Measurements from ENCODE around the gene AOX1.
"Not testable (repeated sequence)": the region's sequence is repeated elsewhere in the genome, so short reads cannot be mapped to it uniquely, and the experiment has no call there.

Gene AOX1

DNA sequence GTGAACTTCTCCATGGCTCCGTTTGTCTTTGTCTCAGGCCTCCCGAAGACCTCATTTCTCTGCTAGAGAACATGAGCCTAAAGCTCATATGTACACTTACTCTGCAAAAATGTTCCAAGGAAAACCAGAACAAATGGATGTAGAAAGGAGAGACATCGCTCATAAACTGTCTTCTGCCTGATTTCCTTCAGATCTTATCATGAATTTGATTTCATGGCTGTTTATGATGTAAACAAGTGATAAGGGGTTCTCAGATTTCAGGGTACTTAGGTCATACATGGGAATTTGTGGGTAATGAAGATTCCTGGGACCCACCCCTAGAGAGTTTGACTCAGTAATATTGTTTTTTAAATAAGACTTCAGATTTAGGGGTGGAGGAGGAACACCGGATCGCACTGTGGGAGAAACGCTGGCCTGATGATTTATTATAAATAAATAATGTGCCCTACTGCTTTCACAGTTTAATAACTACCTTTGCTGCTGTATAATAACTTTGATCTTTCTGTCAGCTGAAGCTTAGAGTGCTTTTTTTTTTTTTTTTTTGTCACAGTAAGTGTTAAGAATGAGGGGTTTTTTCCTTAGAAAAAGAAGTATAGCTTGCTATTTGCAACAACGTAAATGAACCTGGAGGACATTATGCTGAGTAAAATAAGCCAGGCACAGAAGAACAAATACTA is 14.9 kb downstream of the AOX1 start:
- DNase-seq (ENCODE audit: extremely low spot score, insufficient read length, low read depth): no peak
- FAIRE-seq: no peak

DNA sequence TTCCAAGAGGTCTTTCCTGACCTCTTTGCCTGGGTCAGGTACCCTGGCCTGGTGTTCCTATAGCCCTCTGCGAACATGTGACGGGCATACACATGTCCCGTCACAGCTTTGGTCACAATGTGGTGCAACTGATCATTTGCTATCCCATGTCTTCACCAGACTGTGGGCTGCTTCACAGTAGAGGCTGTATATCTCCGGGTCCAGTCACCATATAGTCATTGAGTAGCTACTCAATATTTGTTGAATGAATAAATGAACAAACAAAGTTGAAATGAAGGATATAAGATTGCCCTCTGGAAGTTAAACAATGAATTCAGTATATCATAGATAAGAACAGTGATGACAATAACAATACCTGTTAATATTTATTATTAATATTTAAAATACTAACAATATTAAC is 16.8 kb downstream of the AOX1 start:
- no peak for FAIRE-seq
- no peak for DNase-seq (ENCODE audit: extremely low spot score, insufficient read length, low read depth)

DNA sequence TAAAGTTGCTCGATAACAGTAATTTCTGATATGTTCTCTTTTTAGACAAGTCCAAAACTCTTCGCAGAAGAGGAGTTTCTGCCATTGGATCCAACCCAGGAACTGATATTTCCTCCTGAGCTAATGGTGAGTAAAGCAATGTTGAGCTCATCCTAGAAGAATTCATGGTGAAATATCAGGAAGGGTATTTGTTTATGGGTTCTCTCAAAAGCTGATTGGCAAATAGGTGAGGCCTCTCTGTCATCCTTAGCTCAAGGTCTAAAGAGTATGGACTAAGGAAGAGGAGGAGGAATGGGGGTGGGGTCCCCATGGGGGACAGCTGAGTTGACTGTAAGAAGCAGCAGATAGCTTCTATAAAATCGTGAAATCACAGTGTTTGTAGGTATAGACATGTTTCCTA is 18.2 kb downstream of the AOX1 start:
- FAIRE-seq (no peak), DNase-seq (ENCODE audit: extremely low spot score, insufficient read length, low read depth) (no peak)

DNA sequence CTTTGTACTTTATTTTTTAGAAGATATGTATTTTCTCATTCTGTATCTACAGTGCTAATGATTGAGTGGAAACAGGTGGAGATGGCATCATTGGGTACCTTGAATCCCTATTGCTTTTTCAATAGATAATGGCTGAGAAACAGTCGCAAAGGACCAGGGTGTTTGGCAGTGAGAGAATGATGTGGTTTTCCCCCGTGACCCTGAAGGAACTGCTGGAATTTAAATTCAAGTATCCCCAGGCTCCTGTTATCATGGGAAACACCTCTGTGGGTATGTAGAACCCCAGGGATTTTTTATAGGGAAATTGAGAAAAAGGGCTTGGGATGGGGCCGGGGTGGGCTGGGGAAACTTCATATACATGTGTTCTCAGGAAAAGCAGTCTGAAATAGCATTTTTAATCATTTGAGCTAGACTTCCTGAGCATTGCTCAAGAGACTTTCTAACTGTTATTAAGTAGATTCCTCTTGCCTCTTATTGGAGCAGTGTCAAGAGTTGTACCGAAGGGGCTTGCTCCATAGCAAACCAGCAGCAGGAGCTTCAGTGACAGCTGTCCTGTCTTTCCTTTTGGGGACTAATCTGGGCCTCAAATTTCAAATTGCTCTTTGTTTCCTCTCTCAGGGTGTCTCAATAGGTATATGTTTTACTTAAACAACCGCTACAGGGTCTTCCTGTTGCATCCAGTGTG is 18.9 kb downstream of the AOX1 start:
- FAIRE-seq: no peak
- DNase-seq (ENCODE audit: extremely low spot score, insufficient read length, low read depth): no peak

DNA sequence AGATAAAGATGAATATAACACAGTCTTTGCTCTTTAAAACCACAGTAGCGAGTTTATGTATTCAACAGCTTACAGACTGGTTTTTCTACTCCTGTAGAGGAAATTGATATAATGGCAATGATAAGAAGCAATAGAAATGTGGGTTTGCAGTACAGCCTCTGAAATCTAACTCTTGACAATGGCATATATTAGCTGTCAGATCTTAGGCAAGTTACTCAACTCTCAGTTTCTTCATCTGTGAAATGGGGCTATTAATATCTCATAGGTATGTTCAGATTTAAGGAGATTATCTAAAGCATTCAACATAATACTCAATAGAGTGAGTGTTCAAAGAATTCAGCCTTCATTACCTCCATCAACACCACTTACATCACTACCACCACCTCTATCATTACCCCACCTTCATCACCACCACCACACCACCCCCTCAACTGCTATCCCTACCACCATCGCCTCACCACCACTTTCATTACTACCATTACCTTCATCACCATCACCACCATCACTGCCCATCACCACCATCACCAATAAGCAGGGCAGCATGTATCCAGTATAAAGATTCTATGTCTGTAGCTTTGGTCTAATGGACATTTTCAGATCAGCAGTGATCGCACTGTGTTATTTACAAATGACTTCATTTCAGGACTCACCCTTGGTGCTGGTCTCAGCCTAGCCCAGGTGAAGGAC is 22.7 kb downstream of the AOX1 start:
- no peak for FAIRE-seq

GRCh38 chr2:200609028-200609614 is 23.3 kb downstream of the AOX1 start:
- no peak for DNase-seq (ENCODE audit: extremely low spot score, insufficient read length, low read depth)
- FAIRE-seq: no peak

More for the DNA sequence above, 22.7 kb downstream of the AOX1 start:
- DNase-seq (ENCODE audit: extremely low spot score, insufficient read length, low read depth): no peak

GRCh38 chr2:200610217-200610616 is 24.4 kb downstream of the AOX1 start:
- FAIRE-seq; DNase-seq (ENCODE audit: extremely low spot score, insufficient read length, low read depth): not testable (repeated sequence)

DNA sequence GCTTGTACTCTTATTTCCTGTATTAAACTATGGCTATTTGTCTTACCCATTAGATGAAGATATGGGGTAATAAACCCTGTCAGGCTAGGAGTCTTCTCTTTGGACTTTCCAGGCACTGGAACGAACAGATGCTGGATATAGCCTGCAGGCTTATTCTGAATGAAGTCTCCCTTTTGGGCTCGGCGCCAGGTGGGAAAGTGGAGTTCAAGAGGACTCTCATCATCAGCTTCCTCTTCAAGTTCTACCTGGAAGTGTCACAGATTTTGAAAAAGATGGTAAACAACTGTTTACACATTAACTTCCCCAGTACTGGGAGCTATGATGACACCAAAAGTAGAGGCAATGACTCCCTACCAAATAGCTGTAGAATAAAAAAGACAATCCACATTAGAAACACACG is 27.9 kb downstream of the AOX1 start:
- no peak for FAIRE-seq
- DNase-seq (ENCODE audit: extremely low spot score, insufficient read length, low read depth): no peak

DNA sequence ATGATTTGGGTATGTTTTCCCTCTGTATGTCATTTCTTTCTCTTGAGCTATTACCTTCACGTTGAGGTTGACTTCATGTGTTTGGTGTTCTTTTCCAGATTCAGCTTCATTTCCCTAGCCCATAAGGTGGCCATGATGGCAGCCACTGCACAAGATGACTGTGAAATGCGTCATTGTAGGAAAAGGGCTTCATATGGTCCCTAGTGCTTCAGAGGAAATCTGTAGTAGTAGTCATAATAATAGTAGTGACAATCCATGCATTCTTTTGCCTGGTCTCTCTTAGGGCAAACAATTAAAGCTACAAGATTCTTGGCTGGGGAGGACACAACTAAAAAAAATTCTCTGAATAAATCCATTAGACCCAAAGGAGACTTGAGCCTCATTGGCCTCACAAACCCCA is 28.4 kb downstream of the AOX1 start:
- no peak for FAIRE-seq
- no peak for DNase-seq (ENCODE audit: extremely low spot score, insufficient read length, low read depth)

DNA sequence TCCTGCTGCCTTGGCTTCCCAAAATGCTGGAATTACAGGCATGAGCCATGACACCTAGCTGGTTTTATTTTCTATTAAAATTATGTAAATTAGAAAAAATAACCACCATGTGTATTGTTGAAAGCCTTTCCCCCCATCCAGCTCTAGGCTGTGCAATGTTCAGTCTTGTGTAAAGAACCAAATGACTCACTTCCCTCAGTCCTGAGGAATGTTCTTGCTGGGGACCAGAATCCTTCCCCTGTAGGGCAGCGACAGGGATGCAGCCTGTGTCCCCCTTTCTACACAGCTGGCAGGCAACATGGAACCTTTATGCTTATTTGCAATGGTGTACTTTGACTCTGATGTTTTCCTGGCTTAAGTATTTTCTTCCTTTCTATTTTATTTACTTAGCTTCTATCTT is 29.4 kb downstream of the AOX1 start:
- FAIRE-seq: no peak
- DNase-seq (ENCODE audit: extremely low spot score, insufficient read length, low read depth): no peak

DNA sequence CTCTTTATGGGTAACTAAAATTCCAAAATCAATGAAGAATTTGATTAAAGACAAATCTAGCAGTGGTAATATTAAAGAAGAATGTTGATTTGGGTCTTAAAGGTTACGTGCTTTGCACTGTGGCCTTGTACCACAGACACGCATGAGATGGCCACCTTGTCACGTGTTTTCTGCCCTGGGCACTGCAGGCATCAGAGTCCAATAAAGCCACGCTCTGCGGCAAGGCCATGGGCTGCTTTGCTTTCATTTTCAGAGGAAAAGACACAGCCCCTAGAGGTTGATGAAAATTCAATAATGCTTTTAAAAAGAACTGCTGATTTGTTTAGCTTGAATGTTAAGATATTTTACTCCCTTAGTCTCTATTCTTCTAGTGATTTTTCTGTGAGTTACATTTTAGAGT is 30.4 kb downstream of the AOX1 start:
- DNase-seq (ENCODE audit: extremely low spot score, insufficient read length, low read depth) (no peak), FAIRE-seq (no peak)

DNA sequence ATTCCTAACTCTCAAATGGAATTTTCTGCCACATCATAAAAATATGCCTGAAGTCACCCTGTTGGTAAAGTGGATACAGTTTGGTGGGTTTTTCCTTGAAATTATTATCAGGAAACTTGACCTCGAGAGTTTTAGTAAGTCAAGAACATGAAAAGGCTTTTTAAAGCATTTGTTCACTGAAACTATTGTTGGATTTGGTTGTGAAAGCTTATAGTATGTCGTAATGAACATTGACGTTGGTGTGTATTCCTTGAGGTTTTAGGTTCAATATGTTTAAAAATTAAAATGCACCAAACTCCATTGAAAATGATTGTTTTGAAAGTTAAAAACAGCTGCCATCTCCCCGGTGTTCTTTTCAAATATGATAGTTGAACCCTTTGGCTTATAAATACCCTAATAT is 30.8 kb downstream of the AOX1 start:
- DNase-seq (ENCODE audit: extremely low spot score, insufficient read length, low read depth) (no peak), FAIRE-seq (no peak)

DNA sequence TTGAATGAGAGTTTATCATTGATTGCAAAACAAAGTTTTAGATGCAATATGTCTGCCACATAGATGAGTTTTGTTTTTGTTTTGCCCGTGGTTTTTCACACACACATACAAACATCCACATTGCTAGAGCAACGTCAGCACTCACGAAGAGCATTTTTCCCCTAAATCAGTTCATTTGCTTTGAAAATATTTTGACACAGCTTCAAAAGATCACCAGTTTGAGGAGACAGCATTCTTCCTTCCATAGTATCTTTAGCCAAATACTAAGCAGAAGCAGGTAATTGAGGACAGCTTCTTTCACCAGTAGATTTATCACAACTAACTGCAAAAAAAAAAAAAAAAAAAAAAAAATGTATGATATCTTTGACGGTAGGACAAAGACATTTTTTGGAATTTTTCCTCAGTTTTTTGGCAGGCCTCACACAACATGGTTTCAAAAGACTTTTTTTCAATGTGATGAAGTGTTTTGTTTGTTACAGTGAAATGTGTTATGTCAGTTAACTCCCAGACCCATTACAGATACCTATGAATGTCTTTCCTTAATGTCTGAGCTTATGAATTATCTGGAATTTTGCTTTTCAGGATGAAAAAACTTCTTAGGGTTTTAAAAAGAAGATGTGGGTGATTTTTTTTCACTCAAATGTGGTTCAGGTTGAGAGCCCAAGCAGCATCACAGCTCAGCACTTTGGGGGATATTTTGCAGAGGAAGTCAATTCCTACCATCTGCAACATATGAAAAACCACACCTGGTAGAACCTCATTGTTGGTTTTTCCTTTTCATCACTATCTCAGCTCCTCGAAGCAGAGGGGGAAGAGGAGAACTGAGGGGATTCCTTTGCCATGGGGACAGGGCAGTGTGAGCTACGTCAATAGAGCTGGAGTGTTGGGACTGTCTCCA is 31.6 kb downstream of the AOX1 start:
- FAIRE-seq (no peak), DNase-seq (ENCODE audit: extremely low spot score, insufficient read length, low read depth) (no peak)

GRCh38 chr2:200618054-200618419 is 32.2 kb downstream of the AOX1 start:
- no peak for DNase-seq (ENCODE audit: extremely low spot score, insufficient read length, low read depth)
- FAIRE-seq: no peak

GRCh38 chr2:200618590-200619021 is 32.8 kb downstream of the AOX1 start:
- no peak for DNase-seq (ENCODE audit: extremely low spot score, insufficient read length, low read depth)

GRCh38 chr2:200619279-200619678 is 33.5 kb downstream of the AOX1 start:
- FAIRE-seq: no peak
- no peak for DNase-seq (ENCODE audit: extremely low spot score, insufficient read length, low read depth)

More at GRCh38 chr2:200618590-200619021, 32.8 kb downstream of the AOX1 start:
- FAIRE-seq: no peak

- no peak for DNase-seq (ENCODE audit: extremely low spot score, insufficient read length, low read depth)
- no peak for FAIRE-seq
Observed at GRCh38 chr2:200620606-200621390, 35.0 kb downstream of the AOX1 start.

DNA sequence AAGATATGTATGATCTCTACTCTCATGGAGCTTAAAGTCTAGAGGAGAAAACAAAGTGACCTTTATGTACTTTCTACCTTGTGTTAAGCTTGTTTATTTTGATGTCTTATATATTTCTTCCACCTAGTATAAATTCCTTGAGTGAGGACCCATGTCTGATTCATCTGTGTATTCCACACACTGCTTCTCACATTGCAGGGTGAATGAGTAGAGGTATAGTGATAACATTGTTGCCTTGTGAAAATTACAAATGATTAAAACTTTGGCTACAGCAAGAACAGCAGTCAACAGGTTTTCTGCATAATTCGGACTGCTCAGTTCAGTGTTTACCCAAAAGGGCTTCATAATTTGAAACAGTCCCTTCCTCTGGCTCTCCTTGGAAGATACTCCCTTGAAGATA is 36.3 kb downstream of the AOX1 start:
- FAIRE-seq (no peak), DNase-seq (ENCODE audit: extremely low spot score, insufficient read length, low read depth) (no peak)

DNA sequence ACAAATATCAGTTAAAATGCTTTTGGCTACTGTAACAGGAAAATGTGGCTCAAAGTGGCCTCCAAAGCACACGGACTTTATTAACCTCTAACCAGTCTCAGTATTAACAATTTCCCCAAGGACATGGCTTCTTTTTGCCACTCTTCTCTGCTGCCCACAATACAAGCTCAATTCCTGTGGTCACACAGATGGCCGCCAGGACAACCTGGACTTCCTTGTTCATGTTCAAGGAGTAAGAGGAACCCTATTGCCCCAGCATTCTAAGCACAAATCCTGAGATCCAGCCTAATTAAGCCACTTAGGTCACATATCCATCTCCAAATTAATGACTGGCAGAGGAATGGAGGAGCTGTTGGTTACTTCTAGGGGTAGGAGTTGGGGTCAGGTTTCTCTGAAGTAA is 38.2 kb downstream of the AOX1 start:
- DNase-seq (ENCODE audit: extremely low spot score, insufficient read length, low read depth): no peak
- no peak for FAIRE-seq
